AG04450 (cell line): ENCODE results near the gene TSPAN13. TPM values are rescaled to one million over a fixed set of nuclear protein-coding genes. Genes with fewer than 3 reads are reported as not detected.

Experiments
- CTCF ChIA-PET: fragments of 300-600, 350-600 bp; formaldehyde crosslinking; extraction: SDS; loops from one replicate; lab custom pipeline; 2022; ENCODE audit warnings: antibody characterized with exemption, inconsistent platforms; lab: Charles Lee
- POLR2A ChIA-PET: fragments of 350-600 bp; formaldehyde crosslinking; extraction: SDS; loops from one replicate; lab custom pipeline; 2021; ENCODE audit warnings: antibody characterized with exemption, inconsistent platforms; lab: Yijun Ruan, JAX
- DNase-seq: peaks from one replicate; pipeline ENCODE4 v3.0.0-alpha.2; 2011; ENCODE audit warnings: low read depth, low spot score
- H3K27ac ChIP-seq: one replicate; pipeline ENCODE4 v1.5.1; 2012; ENCODE audit warnings: low read depth, low read length, control low read depth
- H3K27me3 ChIP-seq: one replicate; pipeline ENCODE4 v1.6.0; 2012; ENCODE audit warnings: low read length; ENCODE audit not compliant: control insufficient read depth, insufficient read depth
- H3K4me3 ChIP-seq: 2 replicates; pipeline ENCODE4 v1.5.1; 2011; ENCODE audit warnings: mild to moderate bottlenecking, low read depth, low read length, control low read depth
- H3K9me3 ChIP-seq: 2 replicates; pipeline ENCODE4 v1.5.1; 2012; ENCODE audit warnings: low read length; ENCODE audit not compliant: control insufficient read depth, insufficient read depth
- polyA plus RNA-seq: library from polyadenylated mRNA; depleted of rRNA; stranded (reverse); fragments of >200 nt; gene quantifications from 2 replicates; pipeline ENCODE4 v1.2.3, GENCODE V29; 2011
- TF ChIP-seq, protein P1 (sequence below): IDR thresholded peaks from 2 replicates; pipeline ENCODE4 v1.5.1; 2011; ENCODE audit warnings: low read depth, low read length, control low read depth, inconsistent platforms

The TSPAN13 gene
- polyA plus RNA-seq, 1 experiment, result 10.1 TPM

- ChIA-PET CTCF (no interaction called here), POLR2A (no interaction called here)
- Histone ChIP-seq H3K4me3 (no peak overlapping the region), H3K27me3 (no peaks in the 10 kb centered on the region), H3K9me3 (no peaks in the 10 kb centered on the region), H3K27ac (no peak overlapping the region)
- TF ChIP-seq, protein P1, sequence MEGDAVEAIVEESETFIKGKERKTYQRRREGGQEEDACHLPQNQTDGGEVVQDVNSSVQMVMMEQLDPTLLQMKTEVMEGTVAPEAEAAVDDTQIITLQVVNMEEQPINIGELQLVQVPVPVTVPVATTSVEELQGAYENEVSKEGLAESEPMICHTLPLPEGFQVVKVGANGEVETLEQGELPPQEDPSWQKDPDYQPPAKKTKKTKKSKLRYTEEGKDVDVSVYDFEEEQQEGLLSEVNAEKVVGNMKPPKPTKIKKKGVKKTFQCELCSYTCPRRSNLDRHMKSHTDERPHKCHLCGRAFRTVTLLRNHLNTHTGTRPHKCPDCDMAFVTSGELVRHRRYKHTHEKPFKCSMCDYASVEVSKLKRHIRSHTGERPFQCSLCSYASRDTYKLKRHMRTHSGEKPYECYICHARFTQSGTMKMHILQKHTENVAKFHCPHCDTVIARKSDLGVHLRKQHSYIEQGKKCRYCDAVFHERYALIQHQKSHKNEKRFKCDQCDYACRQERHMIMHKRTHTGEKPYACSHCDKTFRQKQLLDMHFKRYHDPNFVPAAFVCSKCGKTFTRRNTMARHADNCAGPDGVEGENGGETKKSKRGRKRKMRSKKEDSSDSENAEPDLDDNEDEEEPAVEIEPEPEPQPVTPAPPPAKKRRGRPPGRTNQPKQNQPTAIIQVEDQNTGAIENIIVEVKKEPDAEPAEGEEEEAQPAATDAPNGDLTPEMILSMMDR, result no peak
- DNase-seq, result no peak
Measured at GRCh38 chr7:16711730-16712129, 41.8 kb upstream of the TSPAN13 start.

GRCh38 chr7:16712916-16713315 is 40.6 kb upstream of the TSPAN13 start:
- Histone ChIP-seq H3K9me3 (no peaks in the 10 kb centered on the region), H3K4me3 (no peak overlapping the region), H3K27me3 (no peaks in the 10 kb centered on the region), H3K27ac (no peak overlapping the region)
- TF ChIP-seq, protein P1, result no peak
- ChIA-PET CTCF (no interaction called here), POLR2A (no interaction called here)
- DNase-seq, result no peak

DNA sequence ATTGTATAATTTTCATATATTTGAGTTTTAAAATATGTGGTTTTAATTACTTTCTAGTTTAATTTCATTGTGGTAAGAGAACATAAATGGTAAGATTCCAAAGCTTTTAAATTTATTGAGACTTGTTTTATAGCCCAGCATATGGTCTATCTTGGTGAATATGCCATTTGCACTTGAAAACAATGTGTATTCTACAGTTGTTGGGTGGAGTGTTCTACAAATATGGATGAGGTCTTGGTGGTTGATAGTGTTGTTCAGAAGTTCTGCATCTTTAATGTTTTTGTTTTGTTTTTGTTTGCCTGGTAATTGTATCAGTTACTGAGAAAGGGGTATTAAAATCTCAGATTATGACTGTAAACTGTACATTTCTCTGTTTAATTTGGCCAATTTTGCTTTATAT is 37.6 kb upstream of the TSPAN13 start:
- ChIA-PET CTCF (no interaction called here), POLR2A (no interaction called here)
- H3K9me3 ChIP-seq, result no peaks in the 10 kb centered on the region
- no peaks in the 10 kb centered on the region for H3K27me3 ChIP-seq
- H3K4me3 ChIP-seq, result no peak overlapping the region
- no peak overlapping the region for H3K27ac ChIP-seq
- DNase-seq, result no peak
- TF ChIP-seq, protein P1, result no peak

DNA sequence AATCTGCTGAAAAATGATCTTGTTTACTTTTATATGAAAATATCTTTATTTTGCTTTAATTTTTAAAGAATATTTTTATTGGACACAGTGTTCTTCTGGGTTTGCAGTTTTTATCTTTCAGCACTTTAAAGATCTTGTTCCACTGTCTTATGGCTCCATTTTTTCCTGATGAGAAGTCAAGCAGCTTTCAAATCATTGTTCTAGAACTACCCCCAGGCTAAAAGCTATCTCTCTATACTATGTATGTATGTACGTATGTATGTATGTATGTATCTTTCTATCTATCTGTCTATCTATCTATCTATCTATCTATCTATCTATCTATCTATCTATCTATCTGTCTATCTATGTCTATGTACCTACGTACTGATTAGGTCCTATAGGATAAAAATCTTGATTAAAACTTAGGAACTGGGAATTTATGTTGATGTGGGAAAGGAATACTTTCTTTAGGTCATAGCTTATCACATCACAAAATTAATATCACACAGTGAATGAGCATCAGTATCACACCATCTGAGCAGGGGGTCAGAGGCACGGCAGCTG is 35.4 kb upstream of the TSPAN13 start:
- H3K27me3 ChIP-seq, result no peaks in the 10 kb centered on the region
- no peak overlapping the region for H3K4me3 ChIP-seq
- H3K9me3 ChIP-seq, result no peaks in the 10 kb centered on the region
- TF ChIP-seq, protein P1, result no peak
- H3K27ac ChIP-seq, result no peak overlapping the region
- POLR2A ChIA-PET, result no interaction called here
- DNase-seq, result no peak
- CTCF ChIA-PET, result no interaction called here

DNA sequence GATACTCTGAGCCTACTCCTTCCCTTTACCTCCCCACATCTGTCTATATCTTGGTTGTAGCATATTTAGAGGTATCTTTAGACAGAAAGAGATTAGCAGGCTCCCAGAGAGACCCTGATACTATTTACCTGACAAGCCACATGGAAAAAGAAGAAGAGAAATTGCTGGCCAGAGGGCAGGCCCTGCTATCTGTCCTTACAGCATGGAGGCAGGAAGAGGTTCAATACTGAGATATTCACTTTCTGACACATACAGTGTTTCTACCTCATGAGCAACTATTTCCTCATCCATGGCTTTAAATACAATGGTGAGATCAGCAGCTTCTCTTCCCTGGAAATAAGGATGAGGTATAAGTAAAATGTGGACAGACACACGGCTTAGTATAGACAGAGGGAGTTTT is 33.9 kb upstream of the TSPAN13 start:
- TF ChIP-seq, protein P1, result no peak
- Histone ChIP-seq H3K27ac (no peak overlapping the region), H3K9me3 (no peaks in the 10 kb centered on the region), H3K4me3 (no peak overlapping the region), H3K27me3 (no peaks in the 10 kb centered on the region)
- ChIA-PET POLR2A (no interaction called here), CTCF (interaction anchor here (1.0 kb wide), 1 partner anchor 8 kb away, joined by 3 read pairs; no protein-coding TSS in a partner anchor)
- DNase-seq, result no peak
